Suppressor macrophage treated with lipopolysaccharide for 1 hour (primary cell): ENCODE measurements around the gene EOGT.

Experiments used
- DNase-seq, 3 donors: peaks; one replicate each; pipeline ENCODE4 v3.0.0-alpha.2; 2020 to 2022

Gene EOGT

GRCh38 chr3:69008980-69009379 lies 4.5 kb downstream of the EOGT start:
- no peak for DNase-seq

DNA sequence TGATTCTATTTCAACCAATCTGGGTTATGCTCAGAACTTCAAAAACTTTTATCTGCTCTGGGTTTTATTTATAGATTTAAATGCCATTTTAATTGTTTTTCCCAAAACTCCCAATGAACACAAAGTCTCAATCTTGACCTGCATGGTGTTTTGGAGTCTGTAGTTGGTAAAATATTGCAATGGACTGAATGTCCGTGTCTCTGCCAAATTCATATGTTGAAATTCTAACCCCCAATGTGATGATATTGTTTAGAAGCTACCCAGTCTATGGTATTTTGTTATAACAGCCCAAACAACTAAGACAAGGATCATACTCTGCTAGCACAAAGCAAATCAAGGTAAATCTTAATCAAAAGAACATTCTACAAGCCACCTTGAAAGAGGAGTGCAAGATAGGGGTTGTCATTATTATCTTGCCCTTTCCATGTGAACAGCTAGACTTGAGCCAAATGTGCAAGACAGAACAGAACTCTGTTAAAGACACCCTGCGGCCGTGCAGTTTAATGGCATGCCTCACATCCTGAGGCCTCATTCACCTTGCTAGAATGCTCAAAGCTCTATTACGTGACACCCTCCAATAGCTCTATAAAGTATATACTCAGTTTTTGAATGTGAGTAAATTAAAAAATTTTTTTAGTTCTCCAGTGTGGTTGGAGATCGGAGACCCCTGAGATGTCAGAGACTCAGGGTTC lies 7.5 kb downstream of the EOGT start:
- no peak for DNase-seq

DNA sequence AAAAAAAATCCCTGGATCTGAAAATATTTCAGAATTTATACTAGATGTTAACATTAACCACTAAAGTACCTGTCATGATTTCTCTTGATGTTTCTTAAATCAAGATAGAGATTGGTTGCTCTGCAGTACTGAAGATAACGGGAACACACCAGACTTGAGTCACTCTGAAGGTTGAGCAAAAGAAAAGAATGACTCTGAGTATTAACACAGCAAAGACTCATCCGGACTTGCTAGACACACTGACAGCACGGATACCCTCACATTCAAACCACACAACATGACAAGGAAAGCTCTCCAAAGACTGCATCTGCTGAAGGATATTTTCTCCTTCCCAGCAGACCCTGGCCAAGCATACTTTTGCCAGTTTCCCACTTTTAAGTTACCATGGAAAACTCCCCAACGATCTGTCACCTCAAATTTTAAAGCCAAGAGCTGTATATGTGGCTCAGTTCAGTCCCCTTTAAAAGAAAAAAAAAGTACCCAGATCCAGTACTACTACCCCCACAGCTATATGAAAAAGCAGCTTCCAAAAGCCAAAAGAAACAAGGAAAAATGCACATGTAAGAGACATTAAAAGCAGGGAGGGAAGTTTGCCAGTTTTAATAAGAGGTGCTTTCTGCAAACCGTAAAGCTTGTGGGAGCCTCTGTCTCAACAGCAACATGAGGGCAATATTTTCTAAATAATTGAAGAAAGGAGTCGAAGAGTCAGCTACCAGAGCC lies 8.3 kb downstream of the EOGT start:
- no peak for DNase-seq

DNA sequence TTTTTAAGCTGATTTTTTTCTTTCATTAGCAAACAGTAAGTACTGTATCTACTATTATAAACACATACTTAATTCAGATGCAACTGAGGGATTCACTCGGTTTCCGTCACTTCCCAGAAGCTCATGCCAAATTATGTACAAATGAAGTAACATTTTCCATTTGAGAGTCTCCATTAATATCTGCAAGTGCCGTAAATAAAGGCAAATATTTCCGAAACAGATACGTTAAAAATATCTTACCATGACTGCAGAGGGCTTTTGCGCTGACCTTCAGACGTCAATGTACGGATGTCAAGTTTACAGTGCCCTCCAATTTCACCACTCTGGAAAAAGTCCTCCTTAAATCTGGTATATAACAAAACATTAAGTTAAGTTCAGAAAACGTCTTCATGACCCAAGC lies 9.3 kb downstream of the EOGT start:
- DNase-seq: no peak

DNA sequence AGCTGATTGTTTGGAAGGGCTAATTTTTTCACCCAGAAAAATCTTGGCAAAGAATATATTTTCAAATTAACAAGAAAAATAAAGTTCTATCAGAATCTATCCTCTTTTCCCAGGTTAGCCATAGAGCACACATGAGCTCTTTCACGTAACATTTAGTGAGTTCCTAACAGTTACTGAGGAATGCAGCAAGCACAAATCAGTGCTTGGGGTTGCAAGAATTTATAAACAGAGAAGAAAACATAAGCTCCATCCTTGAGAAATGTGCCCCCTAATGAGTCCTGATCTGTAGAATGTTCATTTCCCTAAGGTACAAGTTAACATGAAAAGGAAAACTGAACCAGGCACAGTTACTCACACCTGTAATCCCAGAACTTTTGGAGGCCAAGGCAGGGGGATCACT lies 13.9 kb downstream of the EOGT start:
- no peak for DNase-seq

DNA sequence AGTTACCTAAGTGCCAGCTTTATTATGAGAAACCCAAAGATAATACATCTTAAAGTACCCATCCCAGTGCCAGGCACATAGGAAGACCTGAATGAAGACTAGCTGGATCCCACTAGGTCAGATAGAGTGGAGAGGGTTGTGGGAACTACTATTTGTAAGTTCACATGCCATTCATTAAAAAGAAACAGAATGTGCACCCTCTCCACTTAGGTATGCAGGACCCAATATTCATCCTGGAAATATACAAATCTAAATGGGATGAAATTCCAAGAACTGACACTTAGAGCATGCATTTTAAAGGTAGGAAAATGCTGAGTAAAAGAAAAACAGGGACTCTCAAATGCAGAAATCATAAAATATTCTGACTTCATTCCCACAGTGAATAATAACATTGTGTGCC lies 14.3 kb downstream of the EOGT start:
- DNase-seq: no peak

- peak in 2 of 3 donors; percentile 45 to 46 for DNase-seq
Measured at GRCh38 chr3:68997887-68998286, 15.6 kb downstream of the EOGT start.

GRCh38 chr3:68996356-68996995 lies 17.0 kb downstream of the EOGT start:
- DNase-seq: peak; percentile 68 to 82 (median 77)

GRCh38 chr3:68988740-68989139 lies 24.7 kb downstream of the EOGT start:
- no peak for DNase-seq

DNA sequence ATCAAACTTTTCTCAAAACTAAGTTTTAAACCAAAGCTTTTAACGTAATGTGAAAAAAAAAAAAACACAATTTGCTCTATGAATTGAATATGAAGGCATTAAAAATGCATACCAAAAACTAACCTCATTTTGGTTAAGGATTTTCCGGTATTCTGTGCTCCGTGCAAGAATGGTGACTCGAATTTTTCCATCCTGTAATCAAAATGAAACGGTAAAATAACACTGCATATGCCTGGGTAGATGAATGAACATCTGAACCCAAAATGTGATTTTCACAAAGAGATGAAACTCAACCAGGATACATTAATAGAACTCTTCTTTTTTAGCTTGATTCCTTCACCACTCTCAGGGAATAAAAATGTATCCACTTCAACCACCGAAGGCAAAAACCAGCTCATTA lies 26.2 kb downstream of the EOGT start:
- no peak for DNase-seq

DNA sequence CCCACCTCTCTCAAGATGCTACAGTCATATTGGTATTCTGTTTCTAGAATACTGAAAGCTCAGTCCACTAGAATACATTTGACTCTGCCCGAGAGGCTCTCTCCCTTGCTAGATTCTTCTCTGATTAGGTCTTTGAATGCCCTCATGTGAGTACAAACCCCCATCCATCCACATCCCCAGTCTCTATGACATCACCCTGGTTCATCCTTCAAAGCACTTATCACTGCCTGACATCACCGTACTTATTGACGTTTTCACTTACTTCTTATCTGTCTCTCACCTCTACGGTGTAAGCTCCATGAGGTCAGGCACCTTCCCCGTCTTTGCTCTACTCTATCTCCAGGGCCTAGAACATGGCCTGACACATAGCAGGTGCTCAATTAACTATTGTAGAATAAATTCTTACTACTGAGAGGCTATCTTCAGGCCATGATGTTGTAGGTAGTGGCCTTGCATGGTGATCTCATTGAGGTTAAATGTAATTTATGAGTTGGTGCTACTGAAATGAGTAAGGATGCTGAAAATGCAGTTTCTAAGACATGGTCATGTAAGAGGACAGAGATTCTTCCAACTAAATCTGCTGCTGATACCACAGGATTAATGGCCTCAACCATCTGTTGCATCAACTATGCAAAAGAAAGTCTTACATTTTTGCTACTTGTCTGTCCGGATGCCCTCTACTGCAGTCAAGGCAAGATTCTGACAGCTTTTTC lies 26.8 kb downstream of the EOGT start:
- no peak for DNase-seq

DNA sequence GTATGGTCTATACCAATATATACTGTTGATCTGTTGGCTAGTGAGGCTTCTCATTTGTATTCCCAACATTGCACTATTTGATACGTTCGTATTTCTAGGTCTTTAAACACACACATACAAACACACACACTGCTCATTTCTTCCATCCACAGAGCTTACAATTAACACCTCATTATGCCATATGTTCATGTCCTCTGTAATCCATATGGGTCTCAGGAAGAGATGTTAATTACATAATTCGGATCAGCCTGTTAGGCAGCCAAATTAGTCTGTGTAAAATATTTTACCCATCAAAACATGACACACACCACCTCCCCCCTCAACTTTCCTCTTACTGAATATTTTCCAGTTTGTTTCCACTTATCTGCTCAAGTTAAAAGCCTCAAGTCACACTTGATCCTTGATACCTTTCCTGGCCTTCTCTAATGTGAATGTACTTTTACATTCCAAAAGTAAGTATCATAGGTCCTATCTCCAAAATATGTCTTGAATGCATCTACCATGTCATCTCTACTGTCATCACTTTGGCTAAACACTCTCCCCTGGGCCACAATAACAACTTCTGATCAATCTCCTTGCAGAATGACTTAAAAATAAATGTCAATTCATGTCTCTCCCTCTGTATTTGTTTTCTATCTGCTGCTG lies 28.2 kb downstream of the EOGT start:
- no peak for DNase-seq

GRCh38 chr3:68984011-68984530 lies 29.4 kb downstream of the EOGT start:
- no peak for DNase-seq

GRCh38 chr3:68977486-68978167 lies 35.9 kb downstream of the EOGT start:
- no peak for DNase-seq

- peak; percentile 85 to 94 (median 91) for DNase-seq
Measured at GRCh38 chr3:68974711-68975110, 38.8 kb downstream of the EOGT start.

DNA sequence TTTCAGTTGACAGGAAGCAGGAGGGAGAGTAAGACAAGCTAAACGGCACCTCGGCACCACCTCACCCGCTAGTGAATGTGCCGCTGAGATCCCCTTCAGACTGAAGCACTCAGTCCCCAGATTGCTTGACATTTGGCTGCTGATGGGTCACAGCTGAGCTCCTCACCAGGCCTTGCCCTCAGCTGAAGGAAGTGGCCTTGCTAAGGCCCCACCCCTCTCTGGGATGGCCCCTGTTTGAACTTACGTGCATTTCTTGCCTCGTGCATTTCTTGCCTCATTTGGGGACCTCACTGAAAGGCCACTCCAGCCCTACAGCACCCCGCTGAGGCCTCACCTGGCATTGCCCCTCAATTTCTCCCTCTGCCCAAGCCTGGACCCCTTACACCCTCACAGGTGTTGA lies 39.8 kb downstream of the EOGT start:
- DNase-seq: peak; percentile 35 to 54 (median 39)

DNA sequence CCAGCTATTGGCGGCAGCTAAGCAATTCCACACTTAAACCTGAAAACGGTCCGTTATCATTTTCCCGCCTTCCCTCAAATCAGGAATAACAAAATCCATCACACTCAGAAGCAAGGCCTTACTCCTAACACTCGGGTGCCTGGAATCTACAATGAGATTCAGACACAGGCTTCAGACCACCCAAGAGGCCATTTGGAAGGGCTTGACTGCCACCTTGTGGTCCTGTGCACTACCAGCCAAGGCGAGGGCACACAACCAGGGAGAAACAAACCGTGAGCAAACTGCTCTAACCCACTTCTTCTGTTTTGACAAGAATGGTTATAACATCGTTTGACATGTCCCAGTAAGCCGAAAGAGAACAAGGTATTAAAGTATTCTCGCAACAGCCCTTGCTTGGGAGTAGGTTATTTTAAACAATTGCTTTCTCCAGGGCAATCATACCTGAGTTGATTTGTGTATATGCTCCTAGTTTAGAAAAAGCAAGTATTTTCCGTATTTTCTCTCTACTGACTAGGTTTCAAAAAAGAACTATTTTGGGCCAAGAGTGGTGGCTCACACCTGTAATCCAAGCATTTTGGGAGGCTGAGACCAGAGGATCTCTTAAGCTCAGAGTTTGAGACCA lies 41.0 kb downstream of the EOGT start:
- peak; percentile 73 to 82 (median 79) for DNase-seq

DNA sequence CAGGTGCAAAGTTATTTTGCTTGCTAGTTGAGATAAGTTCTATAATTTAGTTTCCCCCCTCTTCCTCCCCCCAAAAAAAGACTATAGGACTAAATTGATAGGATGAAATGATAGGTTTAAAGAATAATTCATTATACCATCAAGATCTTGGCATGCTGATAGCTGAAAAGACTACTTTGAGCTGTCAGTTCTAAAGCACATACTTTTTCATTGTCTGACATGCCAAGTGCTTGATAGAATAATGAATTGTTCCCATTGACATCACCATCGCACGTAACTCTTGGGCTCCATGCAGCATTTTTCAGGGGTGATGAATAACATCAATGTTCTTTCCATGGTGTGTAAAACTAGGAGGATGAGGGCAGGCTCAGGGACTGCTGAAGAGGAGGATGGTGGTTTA lies 48.8 kb downstream of the EOGT start:
- DNase-seq: no peak

- no peak for DNase-seq
Measured at GRCh38 chr3:68963891-68964290, 49.6 kb downstream of the EOGT start.

DNA sequence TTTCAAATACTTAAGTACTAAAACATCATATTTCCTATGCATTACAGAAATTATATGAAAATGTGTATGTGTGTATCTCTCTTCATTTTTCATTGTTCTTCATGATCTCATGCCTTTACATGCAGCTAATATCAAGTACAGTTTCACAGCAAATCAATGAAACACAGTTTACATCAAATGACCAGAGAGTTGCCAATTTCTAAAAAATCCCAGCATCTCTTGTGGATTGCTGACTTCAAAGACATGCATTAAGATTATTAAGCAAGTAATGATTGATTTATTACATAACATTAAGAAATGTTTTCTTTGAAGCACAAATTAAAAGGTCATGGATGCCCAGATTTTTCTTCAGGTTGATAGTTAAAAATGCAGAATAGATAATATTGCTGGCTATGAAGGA lies 50.1 kb downstream of the EOGT start:
- no peak for DNase-seq

GRCh38 chr3:68958932-68959331 lies 54.6 kb downstream of the EOGT start:
- DNase-seq: peak in 1 of 3 donors; percentile 7

- no peak for DNase-seq
Measured at GRCh38 chr3:68957895-68958294, 55.6 kb downstream of the EOGT start.
